ENCODE measurements around the gene KRTAP1-1.
"Not testable (repeated sequence)": the region's sequence is repeated elsewhere in the genome, so short reads cannot be mapped to it uniquely, and the experiment has no call there.

Gene KRTAP1-1

DNA sequence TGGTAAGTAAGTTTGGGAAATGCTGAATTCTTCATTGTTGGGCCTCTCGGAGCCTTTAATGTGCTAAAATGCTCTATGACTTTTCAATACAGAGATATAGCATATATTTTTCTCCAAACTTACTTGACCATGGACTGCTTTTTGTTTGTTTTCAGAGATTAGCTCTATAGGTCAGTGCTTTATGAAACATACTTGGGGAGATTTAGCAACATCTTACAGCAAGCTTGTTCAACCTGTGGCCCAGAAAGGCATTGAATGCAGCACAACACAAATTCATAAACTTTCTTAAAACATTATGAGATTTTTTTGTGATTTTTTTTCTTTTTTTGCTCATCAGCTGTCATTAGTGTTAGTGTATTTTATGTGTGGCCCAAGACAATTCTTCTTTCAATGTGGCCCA, 31.3 kb downstream of the KRTAP1-1 start:
- no peak for DNase-seq

DNA sequence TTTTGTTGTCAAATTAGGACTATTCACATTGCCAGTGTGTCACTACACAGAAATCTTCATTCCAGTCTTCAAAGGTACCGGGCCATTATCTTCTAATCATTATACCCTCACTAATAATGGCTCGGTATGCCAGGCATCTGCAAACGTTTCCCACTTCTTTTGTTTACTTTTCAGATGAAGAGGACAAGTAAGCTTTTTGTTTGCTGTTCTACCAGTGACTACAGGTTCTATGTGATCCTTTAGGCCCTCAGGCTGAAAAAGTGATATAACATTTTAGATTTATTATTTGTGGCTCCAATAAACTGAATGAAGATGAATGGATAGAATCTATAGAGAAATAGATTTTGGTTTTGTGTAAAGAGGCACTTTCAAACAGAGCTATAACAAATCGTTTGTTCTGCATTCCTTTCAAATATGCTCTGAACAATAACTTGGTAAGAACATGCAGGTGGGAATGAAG, 31.9 kb downstream of the KRTAP1-1 start:
- no peak for DNase-seq

DNA sequence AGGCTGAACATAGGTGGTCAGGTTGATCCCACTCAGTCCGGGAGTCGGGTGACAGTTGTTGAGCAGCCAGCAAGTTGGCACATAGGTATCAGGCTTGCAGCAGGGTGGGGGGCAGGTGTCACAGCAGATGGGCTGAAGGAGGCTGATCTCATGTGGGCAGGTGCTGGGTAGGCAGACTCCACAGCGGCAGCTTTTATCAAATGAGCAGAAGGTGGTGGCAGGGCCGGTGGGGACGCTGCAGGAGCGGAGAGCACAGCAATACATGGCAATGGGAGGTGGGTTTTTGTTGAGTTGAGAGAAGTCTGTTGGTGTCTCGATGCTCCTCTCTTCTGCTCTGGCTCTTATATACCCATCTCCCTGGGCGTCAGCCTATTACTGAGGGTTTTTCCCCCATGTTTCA, 32.4 kb downstream of the KRTAP1-1 start, which contains the start of gene KRTAP3-1:
Gene KRTAP3-1 (minus strand): TSS at position 318 of the 400 bp plus-strand sequence. CDS start 54 bp downstream, at position 264.
- no peak for DNase-seq

DNA sequence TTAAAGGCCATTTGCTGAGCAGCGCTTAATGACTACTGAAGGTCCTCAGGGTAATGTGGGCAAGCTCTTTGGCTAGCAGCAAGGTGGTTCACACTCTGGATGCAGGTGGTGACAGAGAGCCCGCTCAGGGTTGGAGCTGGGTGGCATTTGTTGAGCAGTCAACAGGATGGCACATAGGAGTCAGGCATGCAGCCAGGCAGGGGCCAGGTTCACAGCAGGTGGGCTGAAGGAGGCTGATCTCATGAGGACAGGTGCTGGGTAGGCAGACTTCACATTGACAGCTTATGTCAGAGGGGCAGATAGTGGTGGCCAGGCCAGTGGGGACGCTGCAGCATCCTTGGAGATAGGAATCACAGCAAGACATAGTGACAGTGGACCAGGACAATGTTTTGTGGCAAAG, 36.9 kb downstream of the KRTAP1-1 start:
- DNase-seq: no peak

DNA sequence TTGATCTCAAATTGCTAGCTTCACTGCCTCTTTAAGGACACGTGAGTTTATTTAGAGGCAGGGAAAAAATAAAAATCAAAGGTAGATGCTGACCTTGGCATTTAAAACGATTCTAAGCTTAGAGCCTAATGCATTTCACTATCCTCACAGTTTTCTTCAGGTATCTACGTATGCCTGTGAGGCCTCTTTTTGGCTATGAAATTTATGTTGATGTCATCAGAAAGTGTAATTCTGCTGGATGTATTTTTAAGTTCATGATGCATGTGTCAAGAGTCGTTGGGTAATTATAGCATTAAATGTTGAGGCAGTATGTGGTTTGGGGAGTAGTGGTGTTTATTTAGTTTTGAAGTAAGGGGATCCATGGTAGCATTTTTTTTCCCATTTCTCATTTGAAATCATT, 37.3 kb downstream of the KRTAP1-1 start:
- no peak for DNase-seq

DNA sequence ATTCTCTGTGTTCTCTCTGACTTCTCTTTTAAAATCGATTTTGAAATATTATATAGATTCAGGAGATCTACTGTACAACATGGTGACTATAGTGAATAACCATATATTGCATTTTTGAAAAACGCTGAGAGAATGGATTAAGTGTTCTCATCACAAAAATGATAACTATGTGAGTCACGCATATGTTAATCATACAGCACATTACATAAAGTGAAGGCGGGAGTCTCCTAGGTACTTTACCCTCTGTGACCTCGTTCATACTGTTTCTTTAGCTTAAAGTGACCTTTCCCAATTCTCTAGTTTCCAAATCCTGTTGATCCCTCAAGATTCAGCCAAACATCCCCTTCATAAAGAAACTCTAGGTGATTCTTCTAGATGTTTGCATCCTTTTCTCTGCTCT, 38.4 kb downstream of the KRTAP1-1 start:
- DNase-seq: no peak

DNA sequence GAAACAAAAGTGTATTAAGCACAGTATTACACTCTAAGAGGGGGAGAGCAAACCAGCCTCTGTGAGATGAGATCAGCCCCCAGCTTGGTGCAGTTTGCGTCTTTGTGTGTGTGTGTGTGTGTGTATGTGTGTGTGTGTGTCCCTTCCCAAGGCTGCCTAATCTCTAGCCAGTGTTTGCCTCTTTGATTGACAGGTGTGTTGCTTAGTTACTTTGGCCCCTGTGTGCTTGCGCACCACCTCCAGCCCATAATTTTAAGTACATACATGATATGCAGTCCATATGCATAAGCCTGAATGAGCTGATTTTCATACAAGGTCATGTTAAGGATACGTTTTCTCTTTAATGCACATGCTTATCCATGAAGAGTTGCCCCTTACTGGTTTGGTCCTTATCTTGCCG, 39.5 kb downstream of the KRTAP1-1 start:
- DNase-seq: no peak

DNA sequence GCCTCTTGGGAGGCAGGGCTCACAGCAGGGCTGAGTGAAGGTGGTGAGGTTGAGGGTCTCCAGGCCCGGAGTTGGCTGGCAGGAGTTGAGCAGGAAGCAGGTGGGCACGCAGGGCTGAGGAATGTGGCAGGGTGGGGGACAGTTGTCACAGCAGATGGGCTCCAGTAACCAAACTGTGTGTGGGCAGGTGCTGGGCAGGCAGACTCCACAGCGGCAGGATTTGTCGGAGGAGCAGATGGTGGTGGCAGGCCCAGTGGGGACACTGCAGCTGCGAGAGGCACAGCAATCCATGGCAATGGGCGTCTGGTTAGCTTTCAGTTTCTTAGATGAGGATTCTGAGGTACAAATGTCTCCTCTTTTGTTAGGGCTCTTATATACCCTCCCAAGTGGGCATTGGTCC, 41.7 kb downstream of the KRTAP1-1 start, which contains the start of gene KRTAP3-2:
Gene KRTAP3-2 (minus strand): TSS at position 344 of the 400 bp plus-strand sequence. CDS start 53 bp downstream, at position 291.
- DNase-seq: not testable (repeated sequence)

DNA sequence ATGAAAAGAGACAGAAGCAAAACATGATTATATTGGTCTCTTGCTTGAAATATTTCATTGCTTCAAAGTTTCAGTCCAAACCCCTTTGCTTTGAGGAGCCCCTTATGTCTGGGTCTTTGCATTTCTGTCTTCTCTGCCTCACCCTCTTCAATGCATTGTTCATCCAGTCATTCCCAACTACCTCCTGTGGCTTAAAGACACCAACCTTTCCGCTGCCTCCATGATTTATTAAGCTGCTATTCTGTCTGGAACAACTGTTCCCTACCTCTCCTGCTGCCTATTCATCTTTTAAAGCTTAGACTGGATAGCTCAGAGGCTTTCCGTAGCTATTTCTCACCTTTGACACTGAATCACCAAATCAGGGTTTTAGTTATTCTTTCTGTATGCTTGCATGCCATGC, 43.9 kb downstream of the KRTAP1-1 start:
- no peak for DNase-seq

DNA sequence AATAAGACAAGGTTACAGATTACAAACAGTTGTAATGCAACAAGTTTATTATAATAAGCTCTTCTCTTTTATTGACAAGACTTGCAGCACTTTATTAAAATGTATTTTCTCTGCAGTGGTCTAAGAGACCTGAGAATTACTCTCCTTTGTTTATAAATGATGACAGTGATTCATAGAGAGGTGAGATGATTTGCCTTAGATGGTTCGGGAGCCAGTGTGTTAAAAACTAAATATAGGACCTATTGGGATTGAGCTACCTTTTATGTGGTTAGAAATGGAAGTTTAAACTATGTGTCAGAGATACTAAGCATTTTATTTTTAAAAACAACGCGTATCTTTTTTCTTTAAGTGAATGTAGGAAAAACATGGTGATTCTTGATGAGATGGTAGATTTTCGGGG, 44.4 kb downstream of the KRTAP1-1 start:
- no peak for DNase-seq

DNA sequence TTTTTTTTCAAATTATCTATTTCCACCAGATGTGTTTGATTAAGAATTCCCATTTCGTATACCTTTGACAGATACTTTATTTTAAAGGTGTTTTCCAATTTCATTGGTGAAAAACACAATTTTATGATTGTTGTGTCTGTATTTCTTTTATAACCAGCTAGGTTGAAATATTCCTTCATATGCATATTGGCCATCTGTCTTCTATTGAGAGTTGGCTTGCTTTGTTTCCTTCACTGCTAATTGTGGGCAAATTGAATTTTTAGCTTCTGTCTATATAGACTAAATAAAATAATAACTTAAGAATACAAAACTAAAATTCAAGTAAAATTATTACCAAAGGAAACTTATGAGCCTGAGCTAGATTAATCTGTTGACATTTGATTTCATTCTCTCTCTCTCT, 46.1 kb downstream of the KRTAP1-1 start:
- DNase-seq: no peak

DNA sequence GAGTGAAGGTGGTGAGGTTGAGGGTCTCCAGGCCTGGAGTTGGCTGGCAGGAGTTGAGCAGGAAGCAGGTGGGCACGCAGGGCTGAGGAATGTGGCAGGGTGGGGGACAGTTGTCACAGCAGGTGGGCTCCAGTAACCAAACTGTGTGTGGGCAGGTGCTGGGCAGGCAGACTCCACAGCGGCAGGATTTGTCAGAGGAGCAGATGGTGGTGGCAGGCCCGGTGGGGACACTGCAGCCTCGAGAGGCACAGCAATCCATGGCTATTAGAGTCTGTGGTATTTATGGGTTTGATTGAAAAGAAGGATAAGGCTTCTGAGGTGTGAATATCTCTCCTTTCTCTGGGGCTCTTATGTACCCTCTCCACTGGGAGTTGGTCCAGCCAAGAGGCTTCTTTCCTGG, 47.4 kb downstream of the KRTAP1-1 start, which contains the start of gene KRTAP3-3:
Gene KRTAP3-3 (minus strand): TSS at position 326 of the 400 bp plus-strand sequence. CDS start 67 bp downstream, at position 259.
- DNase-seq: no peak

DNA sequence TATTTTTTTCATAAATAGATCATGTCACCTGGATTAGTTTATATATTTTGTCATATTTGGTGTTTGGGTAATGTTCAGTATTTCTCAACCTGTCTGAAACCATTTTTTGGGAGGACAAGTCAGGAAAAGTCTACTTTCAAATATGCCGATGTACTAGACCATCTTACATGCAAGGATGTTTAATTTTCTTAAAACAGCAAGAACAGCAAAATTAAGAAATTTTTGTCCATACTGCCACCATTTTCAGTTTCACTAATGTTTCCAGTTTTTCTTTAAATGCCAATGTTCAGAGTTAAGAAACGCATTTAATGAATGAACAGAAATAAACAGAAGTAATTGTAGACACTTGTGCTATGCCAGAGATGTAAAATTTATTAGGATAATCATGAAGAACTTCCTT, 48.2 kb downstream of the KRTAP1-1 start:
- no peak for DNase-seq

DNA sequence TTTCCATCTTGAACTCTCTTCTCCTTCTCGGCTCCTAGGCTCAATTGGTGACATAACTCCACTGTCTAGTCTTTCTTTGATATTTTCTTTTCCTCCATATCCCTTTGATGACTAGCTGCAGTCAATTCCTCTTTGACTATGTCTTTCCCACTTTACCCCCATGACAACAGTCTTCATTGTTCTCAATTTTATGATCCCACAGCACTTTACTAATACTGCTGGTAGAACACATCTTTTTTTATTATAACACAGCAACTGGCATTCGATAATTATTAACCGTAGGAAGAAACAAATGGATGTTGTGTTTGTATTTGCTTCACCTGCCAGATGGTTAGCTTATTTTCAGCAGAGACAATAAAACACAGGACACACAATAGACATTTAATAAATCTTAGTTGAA, 48.6 kb downstream of the KRTAP1-1 start:
- no peak for DNase-seq
